GM19372 (cell line): ENCODE results near the gene PLA2G15.

Experiments
- ATAC-seq: cut with Tn5 transposase; IDR thresholded peaks from one replicate; pipeline ENCODE4 v1.9.1; 2021; ENCODE audit warnings: mild to moderate bottlenecking, low read depth, moderate library complexity; ENCODE audit not compliant: unreplicated experiment

The PLA2G15 gene

DNA sequence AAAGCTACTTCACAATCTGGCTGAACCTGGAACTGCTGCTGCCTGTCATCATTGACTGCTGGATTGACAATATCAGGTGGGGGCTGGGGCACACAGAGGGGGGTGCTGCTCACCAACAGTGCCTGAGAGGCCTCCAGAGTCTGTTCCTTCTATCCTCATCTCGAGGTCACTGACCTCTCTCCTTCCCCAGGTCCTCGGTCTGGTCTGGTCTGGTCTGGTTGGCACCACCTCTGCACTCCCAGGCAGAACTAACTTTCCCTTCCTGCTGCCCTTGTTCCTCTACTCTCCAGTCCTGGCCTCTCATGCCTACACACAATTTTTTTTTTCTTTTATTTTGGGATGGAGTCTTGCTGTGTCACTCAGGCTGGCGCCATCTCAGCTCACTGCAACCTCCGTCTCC is 4.2 kb downstream of the PLA2G15 start:
- ATAC-seq, result no peak

DNA sequence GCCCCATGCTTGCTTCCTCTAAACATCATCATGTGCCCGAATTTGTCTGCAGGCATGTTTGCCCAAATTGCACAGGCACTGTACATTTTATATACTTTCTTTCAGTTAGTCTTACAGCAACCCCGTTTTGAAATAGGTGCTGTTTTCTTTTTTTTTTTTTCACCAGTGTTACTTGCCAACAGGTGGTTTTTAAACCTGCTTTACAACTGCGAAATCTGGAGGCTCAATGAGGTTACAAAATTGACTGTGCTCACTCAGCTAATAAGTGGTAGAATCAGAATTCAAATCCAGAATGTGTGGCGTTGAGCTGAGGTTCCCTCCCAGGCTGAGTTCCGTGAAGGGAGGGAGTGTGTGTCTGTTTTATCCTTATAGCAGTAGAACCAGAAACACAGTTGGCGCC is 5.8 kb downstream of the PLA2G15 start:
- no peak for ATAC-seq

DNA sequence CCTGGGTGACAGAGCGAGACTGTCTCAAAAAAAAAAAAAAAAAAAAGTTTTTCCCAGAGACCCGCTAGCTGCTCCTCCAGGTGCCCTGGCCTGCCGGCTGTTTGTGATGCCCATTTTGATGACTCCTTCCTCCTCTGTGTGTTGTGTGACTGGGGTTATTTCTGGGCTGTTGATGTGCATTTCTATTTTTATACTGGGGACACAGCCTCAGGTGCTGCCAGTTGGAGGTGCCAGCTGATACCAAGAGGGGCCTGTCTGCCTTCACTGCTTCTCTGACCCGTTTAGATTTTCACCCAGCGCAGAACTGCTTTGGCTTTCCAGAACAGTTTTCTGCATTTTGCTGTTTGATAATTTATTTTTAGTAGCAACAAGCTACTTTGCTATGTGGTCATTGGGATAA is 6.7 kb downstream of the PLA2G15 start:
- ATAC-seq, result no peak

DNA sequence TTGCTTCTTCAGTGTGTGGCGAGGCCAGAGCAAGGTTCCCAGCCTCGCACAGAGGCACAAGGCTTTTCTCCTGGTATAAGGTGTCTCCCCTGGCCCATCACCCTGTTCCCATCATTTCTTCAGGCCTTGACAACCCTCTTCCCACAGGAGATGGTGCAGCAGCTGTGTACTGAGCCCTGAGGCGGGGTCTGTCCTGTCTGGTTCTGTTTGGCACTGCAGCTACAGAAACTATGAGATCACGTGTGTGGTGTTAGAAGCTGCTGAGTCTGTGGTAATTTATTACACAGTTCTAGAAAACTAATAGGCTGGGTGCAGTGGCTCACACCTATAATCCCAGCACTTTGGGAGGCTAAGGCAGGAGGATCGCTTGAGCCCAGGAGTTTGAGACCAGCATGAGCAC is 7.2 kb downstream of the PLA2G15 start:
- no peak for ATAC-seq

DNA sequence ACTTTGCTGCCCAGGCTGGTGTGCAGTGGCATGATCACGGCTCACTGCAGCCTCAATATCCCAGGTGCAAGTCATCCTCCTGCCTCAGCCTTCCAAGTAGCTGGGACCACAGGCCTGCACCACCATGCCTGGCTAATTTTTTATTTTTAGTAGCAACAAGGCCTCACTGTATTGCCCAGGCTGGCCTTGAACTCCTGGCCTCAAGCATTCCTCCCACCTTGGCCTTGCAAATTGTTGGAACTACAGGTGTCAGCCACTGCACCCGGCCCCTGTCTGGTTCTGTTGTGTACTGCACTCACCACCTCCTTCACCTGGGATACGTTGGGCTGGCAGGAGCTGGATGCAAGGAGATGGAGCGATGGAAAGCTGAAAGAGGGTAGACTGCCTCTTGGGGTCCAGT is 8.5 kb downstream of the PLA2G15 start:
- no peak for ATAC-seq

DNA sequence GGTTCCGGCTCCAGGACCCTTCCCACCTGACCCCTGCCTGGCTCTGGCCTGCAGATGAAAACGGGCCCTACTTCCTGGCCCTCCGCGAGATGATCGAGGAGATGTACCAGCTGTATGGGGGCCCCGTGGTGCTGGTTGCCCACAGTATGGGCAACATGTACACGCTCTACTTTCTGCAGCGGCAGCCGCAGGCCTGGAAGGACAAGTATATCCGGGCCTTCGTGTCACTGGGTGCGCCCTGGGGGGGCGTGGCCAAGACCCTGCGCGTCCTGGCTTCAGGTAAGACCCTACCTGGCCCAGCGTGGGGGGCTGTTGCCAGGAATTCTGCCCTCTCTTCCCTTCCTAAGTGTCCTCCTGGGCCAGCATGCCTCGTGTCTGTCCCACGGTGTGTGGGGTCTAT is 10.5 kb downstream of the PLA2G15 start:
- ATAC-seq, result no peak

DNA sequence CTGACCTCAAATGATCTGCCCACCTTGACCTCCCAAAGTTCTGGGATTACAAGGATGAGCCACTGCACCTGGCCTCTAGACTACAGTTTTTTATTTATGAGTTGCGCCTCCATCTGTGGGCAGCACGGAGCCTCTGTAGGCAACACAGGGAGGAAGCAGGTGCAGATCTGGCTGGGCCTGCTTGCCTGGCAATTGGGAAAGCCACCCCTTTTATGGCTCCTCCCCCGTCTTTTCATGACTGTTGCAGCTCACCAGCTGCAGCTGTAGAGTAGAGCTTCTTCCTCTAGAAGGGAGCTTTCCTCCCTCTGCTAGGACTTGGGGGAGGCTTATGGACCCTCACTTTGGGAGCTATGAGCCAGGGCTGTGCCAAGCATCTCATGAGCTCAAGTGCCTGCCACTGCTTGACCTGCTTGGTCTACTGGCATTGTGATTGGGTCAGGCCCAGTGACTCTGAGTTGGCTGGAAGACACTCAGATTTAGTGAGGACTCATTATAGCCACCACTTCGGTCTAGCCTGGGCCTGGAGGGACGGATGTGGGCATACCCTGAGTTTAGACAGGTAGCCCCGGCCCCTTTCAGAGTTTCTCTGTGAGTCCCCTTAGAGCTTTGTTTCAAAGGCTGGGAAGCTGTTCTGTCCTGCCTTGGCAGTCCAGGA is 12.2 kb downstream of the PLA2G15 start:
- ATAC-seq, result peak; percentile 68

DNA sequence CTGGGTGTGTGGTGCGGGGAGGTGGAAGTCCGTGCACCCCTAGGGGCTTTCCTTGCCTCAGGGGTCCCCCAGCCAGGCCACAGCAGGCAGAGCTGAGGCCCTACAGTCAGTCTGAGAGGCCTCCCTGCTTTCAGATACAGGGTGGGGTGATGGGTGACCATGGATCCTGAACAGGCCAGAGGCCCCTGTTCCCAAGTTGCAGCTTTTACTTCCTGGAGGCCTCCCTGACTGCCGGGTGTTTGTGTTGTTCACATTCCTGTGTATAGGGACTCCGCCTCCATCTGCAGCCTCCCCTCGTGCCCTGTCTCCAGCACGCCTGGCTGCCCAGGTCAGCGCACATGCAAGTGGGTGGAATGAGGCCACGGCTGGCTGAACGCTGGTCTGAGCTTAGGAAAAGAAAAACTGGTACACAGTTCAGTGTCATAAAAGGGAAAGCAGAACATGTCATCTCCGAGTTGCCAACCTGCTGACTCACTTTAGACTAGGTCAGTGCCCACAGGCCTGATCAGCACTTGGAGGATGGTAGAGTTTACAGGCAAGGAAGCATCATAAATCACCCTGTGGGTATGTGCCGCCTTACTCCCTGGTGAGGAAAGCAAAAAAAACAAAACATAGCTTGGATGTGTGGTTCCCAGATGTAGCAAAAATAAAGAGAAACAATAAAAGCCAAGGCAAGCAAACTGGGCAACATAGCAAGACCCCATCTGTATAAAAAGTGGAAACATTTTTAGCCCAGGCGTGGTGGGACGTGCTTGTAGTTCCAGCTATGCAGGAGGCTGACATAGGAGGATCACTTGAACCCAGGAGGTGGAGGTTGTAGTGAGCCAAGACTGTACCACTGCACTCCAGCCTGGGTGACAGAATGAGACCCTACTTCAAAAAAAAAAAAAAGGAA is 13.0 kb downstream of the PLA2G15 start:
- ATAC-seq, result no peak

DNA sequence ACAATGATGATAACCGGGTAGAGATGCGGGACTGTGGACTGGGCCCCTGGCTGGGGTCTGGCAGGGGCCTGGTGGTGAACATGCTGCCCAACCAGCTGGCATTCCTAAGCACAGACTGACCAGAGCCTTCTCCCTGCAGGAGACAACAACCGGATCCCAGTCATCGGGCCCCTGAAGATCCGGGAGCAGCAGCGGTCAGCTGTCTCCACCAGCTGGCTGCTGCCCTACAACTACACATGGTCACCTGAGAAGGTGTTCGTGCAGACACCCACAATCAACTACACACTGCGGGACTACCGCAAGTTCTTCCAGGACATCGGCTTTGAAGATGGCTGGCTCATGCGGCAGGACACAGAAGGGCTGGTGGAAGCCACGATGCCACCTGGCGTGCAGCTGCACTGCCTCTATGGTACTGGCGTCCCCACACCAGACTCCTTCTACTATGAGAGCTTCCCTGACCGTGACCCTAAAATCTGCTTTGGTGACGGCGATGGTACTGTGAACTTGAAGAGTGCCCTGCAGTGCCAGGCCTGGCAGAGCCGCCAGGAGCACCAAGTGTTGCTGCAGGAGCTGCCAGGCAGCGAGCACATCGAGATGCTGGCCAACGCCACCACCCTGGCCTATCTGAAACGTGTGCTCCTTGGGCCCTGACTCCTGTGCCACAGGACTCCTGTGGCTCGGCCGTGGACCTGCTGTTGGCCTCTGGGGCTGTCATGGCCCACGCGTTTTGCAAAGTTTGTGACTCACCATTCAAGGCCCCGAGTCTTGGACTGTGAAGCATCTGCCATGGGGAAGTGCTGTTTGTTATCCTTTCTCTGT is 14.0 kb downstream of the PLA2G15 start:
- no peak for ATAC-seq

DNA sequence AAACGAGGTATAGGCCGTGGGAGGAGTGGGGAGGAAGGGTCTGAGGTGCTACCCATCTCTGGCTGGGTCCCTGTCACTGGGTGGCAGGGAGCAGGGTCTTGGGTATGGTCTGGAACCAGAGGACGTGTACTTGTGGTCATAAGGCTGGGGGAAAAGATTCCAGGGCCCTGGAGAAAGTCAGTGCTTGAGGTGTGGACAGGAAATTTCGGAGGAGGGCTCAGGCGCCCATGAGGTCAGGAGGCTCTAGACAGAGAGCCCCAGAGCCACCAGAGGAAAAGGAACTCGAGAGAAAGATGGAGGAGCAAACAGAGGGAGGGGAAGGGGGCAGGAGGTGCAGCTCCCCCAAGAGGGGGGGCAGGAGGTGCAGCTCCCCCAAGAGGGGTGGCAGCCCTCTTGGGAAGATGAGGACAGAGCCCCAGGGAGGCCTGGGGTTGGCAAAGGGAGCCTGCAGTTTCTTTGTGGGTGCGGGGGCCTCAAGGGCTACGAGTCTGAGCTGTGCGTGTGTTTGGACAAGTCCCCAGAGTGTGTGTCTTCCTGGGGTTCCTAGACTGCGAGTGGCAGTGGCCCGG is 18.5 kb downstream of the PLA2G15 start:
- ATAC-seq, result no peak

DNA sequence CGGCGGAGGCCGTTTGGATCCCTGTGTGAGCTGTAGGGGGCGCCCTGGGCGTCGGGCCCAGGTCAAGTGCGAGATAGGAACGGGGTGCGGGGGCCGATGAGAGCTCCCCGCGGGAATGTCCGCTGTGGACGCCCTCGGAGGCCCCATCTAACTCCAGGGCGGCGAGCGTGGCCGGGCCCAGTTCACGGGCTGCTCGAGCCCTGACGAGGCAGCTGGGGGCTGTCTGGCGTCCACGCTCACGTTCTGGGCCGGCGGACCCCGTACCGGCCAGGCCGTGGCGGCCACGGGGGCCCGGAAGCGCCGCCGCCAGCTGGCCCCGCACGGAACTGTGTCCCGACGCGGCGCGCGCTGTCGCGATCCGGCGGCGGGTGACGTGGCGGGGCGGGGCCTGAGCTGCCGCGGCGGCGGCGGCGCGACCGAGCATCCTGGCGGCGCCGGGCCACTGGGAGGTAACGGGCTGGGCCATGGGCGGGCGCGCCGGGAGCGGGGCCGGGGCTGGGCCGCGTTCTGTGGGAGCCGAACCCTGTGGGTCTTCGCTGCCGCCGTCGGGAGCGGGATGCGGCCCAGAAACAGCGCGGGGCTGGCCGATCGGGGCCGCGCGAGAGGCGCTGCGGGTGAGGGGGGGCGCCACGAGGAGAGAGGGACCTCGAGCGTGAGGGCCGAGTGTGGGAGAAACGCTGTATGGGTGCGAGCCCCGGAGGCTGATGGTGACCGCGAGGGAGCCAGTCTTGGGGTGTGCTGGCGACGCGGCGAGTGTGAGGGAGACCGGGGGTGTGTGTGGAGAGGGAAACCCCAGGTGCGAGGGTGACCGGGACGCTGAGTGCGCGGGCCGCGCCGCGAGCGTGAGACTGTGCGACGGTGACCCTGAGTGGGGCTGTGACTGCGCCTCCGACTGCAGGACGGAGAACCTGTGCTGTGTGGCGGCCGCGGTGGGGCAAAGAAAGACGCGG is 19.2 kb downstream of the PLA2G15 start, which contains the start of gene SLC7A6:
Gene SLC7A6, plus strand, starts transcription at position 399 of the 950 bp plus-strand sequence. CDS start 10,201 bp downstream, outside the sequence.
- ATAC-seq, result peak; percentile 58

DNA sequence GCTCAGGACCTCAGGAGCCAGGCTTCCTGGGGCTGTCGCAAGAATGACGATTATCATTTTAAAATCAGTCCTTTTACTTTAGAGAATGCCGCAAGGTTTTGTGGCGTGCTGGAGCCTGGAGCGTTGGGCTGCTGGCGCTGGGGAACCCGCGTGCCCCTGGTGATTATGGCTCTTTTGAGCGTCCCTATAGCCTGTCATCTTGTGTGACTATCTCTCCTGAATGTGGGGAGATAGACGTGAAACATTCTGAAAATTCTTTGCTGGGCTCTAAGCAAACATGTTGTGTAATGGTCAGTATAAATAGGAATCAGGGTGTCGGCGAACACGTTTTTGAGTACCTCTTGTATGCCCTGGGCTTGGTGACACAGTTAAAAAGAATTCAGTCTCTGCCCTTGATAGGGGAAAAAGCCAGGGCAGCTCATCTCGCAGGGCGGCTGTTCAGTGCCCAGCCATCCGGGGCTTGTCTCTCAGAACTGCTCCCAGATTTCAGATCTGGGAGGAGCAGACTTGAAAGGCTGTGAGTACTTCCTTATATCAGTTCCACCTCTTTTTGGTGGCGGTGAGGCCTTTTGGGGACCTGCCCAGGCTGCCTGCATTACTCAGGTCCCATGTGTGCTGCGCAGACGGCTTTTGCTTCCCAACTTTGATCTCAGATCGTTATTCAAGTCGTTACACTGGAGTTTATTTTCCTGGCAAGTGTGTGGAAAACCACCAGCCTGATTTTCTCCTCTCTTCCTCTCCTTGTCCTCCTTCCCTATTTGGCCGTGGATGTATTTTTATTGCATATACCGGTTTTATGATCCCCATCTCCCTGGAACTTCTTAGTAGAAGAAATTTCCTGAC is 20.1 kb downstream of the PLA2G15 start:
- peak; percentile 6 for ATAC-seq

DNA sequence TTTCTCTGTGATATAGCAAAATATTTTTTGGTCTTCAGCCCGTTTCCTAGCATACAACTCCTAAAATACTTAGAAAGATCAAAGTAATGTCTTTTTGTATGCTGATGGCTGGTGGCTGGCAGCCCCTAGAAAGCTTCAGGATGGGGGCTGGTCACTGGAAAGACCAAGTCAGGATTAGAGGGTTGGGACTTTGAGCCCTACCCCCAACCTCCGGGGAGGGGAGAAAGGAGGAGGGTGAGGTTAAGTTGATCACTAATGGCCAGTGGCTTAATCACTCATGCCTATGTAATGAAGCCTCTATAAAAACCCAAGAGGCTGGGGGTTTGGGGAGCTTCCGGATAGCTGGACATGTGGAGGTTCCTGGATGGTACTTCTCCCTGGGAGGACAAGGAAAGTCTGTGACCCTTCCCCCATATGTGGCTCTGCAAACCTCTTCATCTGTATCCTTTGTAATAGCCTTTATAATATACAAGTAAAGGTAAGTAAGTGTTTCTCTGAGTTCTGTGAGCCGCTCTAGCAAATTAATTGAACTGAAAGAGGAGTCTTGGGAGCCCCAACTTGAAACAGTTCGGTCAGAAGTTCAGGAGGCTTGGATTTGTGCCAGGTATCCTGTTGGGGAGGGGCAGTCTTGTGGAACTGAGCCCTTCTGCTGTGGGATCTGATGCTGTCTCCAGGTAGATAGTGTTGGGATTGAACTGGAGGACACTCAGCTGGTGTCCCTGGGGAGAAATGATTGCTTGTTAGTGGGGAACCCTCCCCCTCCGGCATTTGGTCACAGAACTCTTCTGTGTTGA is 22.6 kb downstream of the PLA2G15 start:
- no peak for ATAC-seq

DNA sequence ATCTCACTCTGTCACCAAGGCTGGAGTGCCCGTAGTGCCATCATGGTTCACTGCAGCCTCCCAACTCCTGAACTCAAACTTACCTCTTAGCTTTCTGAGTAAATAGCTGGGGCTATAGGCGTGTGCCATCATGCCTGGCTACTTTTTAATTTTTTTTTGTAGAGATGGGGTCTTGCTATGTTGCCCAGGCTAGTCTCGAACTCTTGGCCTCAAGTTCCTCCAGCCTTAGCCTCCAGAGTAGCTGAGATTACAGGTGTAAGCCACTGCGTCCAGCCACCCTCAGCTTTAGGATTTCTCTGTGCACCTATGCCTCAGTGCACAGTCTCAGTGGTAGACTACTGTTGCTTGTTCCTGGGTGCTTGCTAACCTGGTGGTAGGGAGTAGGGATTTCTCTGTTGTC is 24.6 kb downstream of the PLA2G15 start:
- no peak for ATAC-seq

DNA sequence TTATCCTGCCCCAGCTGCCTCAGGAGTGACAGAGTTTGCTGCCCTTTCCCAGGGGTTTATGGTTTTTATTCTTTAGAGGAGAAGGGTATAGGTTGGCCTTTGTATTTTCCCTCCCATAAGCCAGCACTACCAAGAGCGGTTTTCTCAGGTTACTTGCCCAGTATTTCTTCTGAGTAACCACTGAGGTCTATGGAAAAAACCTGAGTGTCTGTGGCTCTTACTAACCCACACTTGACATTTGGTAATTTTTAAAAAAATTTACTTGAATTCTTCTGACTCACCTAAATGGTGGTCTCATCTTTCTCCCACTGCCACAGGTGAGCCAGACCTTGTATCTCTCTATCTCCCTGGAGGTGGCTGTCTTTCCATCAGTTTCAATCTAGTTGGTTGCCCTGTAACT is 25.2 kb downstream of the PLA2G15 start:
- no peak for ATAC-seq

DNA sequence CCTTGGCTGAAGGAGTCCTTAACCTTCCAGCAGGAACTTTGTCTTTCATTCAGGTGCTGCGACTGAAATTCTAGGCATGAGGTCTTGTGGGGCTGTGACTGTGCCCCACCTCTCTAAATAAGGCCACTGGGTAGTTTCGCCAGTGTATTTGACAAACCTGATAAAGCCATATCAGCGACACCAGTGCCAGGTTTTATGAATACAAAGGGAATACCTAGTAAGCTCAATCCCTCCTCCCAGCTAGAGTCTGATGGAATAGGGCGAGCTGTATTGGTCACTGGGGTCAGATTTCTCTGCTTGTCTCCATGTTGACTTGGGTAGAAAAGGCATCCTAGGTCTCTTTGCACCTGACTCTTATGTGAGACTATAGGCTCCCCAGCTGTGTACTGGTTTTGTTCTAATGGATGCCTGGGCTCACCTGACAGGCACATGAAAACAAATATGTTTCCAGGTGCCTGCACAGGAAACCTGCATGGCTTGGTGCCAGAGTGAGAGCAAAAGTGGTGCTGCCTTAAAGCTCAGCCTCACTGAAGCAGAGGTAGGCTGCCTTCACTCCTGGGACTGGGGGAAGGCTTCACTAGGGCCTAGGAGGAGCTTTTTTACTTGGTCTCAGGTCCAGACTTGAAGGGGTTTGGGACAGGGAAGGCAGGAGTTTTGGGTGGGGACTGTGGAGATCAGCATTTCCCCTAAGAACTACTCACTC is 27.5 kb downstream of the PLA2G15 start:
- no peak for ATAC-seq

DNA sequence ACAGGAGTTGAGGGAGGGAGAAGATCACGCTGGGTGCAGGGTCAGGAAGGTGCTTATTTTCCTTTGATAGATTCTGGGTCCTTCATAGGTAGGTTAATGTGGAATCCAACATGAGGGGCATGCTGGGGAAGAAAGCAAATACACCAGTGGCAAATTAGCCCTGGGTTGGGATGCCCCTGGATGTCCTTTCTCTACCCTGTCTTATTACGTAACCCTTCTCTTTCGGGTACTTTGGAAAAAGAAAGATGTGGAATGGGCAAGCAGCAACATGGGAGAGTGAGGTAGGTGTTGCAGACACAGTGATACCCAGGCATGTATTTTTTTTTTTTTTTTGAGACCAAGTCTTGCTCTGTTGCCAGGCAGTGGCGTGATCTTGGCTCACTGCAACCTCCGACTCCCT is 28.3 kb downstream of the PLA2G15 start:
- no peak for ATAC-seq
